Activated naive CD4-positive, alpha-beta T cell treated with anti-CD3 and anti-CD28 coated beads, Interleukin-2, amount 50 U/mL, for 72 hours (primary cell): ENCODE data around the gene SEMA6D. TPM values are rescaled to one million over a fixed set of nuclear protein-coding genes. Genes with fewer than 3 reads are reported as not detected.

ENCODE experiments used
- ATAC-seq, 2 donors: fragments of 150-1000 bp; cut with Tn5 transposase; 2 replicates each; pipeline ENCODE4 v1.10.0; 2021; ENCODE audit warnings: mild to moderate bottlenecking in 2 of 2, moderate library complexity in 2 of 2
- DNase-seq, 2 donors: peaks; one replicate each; pipeline ENCODE4 v3.0.0; 2021 to 2022; ENCODE audit warnings: low spot score in 2 of 2
- H3K27ac Mint-ChIP-seq, 2 donors: one replicate each; pipeline ENCODE4 v1.8.0; 2022; ENCODE audit warnings: mild to moderate bottlenecking in 2 of 2, mixed read lengths in 2 of 2
- H3K36me3 Mint-ChIP-seq, 2 donors: one replicate each; pipeline ENCODE4 v1.8.0; 2022; ENCODE audit warnings: mixed read lengths in 2 of 2
- H3K9me3 Mint-ChIP-seq, 2 donors: one replicate each; pipeline ENCODE4 v1.8.0; 2022; ENCODE audit warnings: mixed read lengths in 2 of 2
- total RNA-seq, 2 donors: library from RNA; stranded (reverse); gene quantifications; one replicate each; pipeline ENCODE4 v1.2.3, GENCODE V29; 2022

SEMA6D gene
- total RNA-seq, 2 donors from 2014 or later = not detected

GRCh38 chr15:47754312-47754711, 37.0 kb downstream of the SEMA6D start:
- H3K36me3 Mint-ChIP-seq = no peaks in the 10 kb centered on the region
- no peak for ATAC-seq
- H3K27ac Mint-ChIP-seq = no peak overlapping the region
- peaks cover 19 to 25% of the 10 kb centered on the region in 2 donors for H3K9me3 Mint-ChIP-seq
- no peak for DNase-seq

GRCh38 chr15:47755941-47756340, 38.6 kb downstream of the SEMA6D start:
- no peaks in the 10 kb centered on the region for H3K36me3 Mint-ChIP-seq
- ATAC-seq = no peak
- H3K27ac Mint-ChIP-seq = no peak overlapping the region
- H3K9me3 Mint-ChIP-seq = peaks cover 19 to 25% of the 10 kb centered on the region in 2 donors
- no peak for DNase-seq

GRCh38 chr15:47756872-47757271, 39.6 kb downstream of the SEMA6D start:
- H3K36me3 Mint-ChIP-seq = no peaks in the 10 kb centered on the region
- no peak for ATAC-seq
- no peak for DNase-seq
- H3K27ac Mint-ChIP-seq = no peak overlapping the region
- peaks cover 17 to 22% of the 10 kb centered on the region in 2 donors for H3K9me3 Mint-ChIP-seq

GRCh38 chr15:47757331-47757730, 40.0 kb downstream of the SEMA6D start:
- DNase-seq (no peak), ATAC-seq (no peak)
- no peaks in the 10 kb centered on the region for H3K36me3 Mint-ChIP-seq

GRCh38 chr15:47762621-47763020, 45.3 kb downstream of the SEMA6D start:
- Mint-ChIP-seq H3K27ac (no peak overlapping the region), H3K9me3 (peaks cover 0 to 8% of the 10 kb centered on the region in 2 donors), H3K36me3 (no peaks in the 10 kb centered on the region)
- ATAC-seq (no peak), DNase-seq (no peak)

More at GRCh38 chr15:47757331-47757730, 40.0 kb downstream of the SEMA6D start:
- H3K27ac Mint-ChIP-seq = no peak overlapping the region
- peaks cover 13 to 17% of the 10 kb centered on the region in 2 donors for H3K9me3 Mint-ChIP-seq

GRCh38 chr15:47764666-47765065, 47.4 kb downstream of the SEMA6D start:
- Mint-ChIP-seq H3K9me3 (peaks cover 0 to 8% of the 10 kb centered on the region in 2 donors), H3K36me3 (no peaks in the 10 kb centered on the region), H3K27ac (no peak overlapping the region)
- ATAC-seq = no peak
- no peak for DNase-seq

GRCh38 chr15:47766406-47766805, 49.1 kb downstream of the SEMA6D start:
- no peaks in the 10 kb centered on the region for H3K36me3 Mint-ChIP-seq
- peaks cover 0 to 11% of the 10 kb centered on the region in 2 donors for H3K9me3 Mint-ChIP-seq
- H3K27ac Mint-ChIP-seq = no peak overlapping the region
- ATAC-seq = no peak
- DNase-seq = no peak

- no peaks in the 10 kb centered on the region for H3K36me3 Mint-ChIP-seq
- ATAC-seq = no peak
- no peak overlapping the region for H3K27ac Mint-ChIP-seq
- DNase-seq = no peak
- peaks cover 0 to 11% of the 10 kb centered on the region in 2 donors for H3K9me3 Mint-ChIP-seq
Observed at GRCh38 chr15:47767035-47767434, 49.7 kb downstream of the SEMA6D start.

GRCh38 chr15:47768735-47769134, 51.4 kb downstream of the SEMA6D start:
- H3K36me3 Mint-ChIP-seq = no peaks in the 10 kb centered on the region

GRCh38 chr15:47769166-47769565, 51.9 kb downstream of the SEMA6D start:
- DNase-seq (no peak), ATAC-seq (no peak)
- peaks cover 0 to 16% of the 10 kb centered on the region in 2 donors for H3K9me3 Mint-ChIP-seq
- no peak overlapping the region for H3K27ac Mint-ChIP-seq
- H3K36me3 Mint-ChIP-seq = no peaks in the 10 kb centered on the region

More at GRCh38 chr15:47768735-47769134, 51.4 kb downstream of the SEMA6D start:
- DNase-seq (no peak), ATAC-seq (no peak)
- H3K9me3 Mint-ChIP-seq = peaks cover 0 to 18% of the 10 kb centered on the region in 2 donors
- H3K27ac Mint-ChIP-seq = no peak overlapping the region

- ATAC-seq (no peak), DNase-seq (no peak)
- peaks cover 0 to 13% of the 10 kb centered on the region in 2 donors for H3K9me3 Mint-ChIP-seq
- H3K27ac Mint-ChIP-seq = no peak overlapping the region
- no peaks in the 10 kb centered on the region for H3K36me3 Mint-ChIP-seq
Observed at GRCh38 chr15:47773143-47773542, 55.8 kb downstream of the SEMA6D start.

- DNase-seq (no peak), ATAC-seq (no peak)
- no peaks in the 10 kb centered on the region for H3K36me3 Mint-ChIP-seq
- H3K9me3 Mint-ChIP-seq = peaks cover 0 to 3% of the 10 kb centered on the region in 2 donors
- H3K27ac Mint-ChIP-seq = no peak overlapping the region
Observed at GRCh38 chr15:47778263-47778770, 61.0 kb downstream of the SEMA6D start.

- Mint-ChIP-seq H3K36me3 (no peaks in the 10 kb centered on the region), H3K27ac (no peak overlapping the region), H3K9me3 (peaks cover 0 to 3% of the 10 kb centered on the region in 2 donors)
- DNase-seq (no peak), ATAC-seq (no peak)
Observed at GRCh38 chr15:47780971-47781370, 63.7 kb downstream of the SEMA6D start.

GRCh38 chr15:47781527-47781926, 64.2 kb downstream of the SEMA6D start:
- H3K9me3 Mint-ChIP-seq = peaks cover 0 to 3% of the 10 kb centered on the region in 2 donors
- DNase-seq = no peak
- no peaks in the 10 kb centered on the region for H3K36me3 Mint-ChIP-seq
- no peak for ATAC-seq
- no peak overlapping the region for H3K27ac Mint-ChIP-seq

GRCh38 chr15:47784820-47785219, 67.5 kb downstream of the SEMA6D start:
- Mint-ChIP-seq H3K27ac (no peak overlapping the region), H3K9me3 (peaks cover 5 to 13% of the 10 kb centered on the region in 2 donors), H3K36me3 (no peaks in the 10 kb centered on the region)
- no peak for ATAC-seq
- DNase-seq = no peak

GRCh38 chr15:47786371-47786770, 69.1 kb downstream of the SEMA6D start:
- Mint-ChIP-seq H3K9me3 (peaks cover 5 to 12% of the 10 kb centered on the region in 2 donors), H3K27ac (no peak overlapping the region), H3K36me3 (no peaks in the 10 kb centered on the region)
- DNase-seq = no peak
- no peak for ATAC-seq

- Mint-ChIP-seq H3K36me3 (no peaks in the 10 kb centered on the region), H3K9me3 (peaks cover 5 to 9% of the 10 kb centered on the region in 2 donors), H3K27ac (no peak overlapping the region)
- DNase-seq (no peak), ATAC-seq (no peak)
Observed at GRCh38 chr15:47787875-47788274, 70.6 kb downstream of the SEMA6D start.

GRCh38 chr15:47788685-47789084, 71.4 kb downstream of the SEMA6D start:
- ATAC-seq (no peak), DNase-seq (no peak)
- Mint-ChIP-seq H3K27ac (no peak overlapping the region), H3K9me3 (peaks cover 5 to 9% of the 10 kb centered on the region in 2 donors), H3K36me3 (no peaks in the 10 kb centered on the region)
